ENCODE measurements around the gene ITPRIPL2. TPM values are rescaled to one million over a fixed set of nuclear protein-coding genes. Genes with fewer than 3 reads are reported as not detected.

ITPRIPL2 gene
- total and polyA plus RNA-seq, 2 of the 13 experiments (the other 11 are each of a cell fraction or from before 2014, with no cell fraction given) = 5.9 to 12.6 TPM

DNA sequence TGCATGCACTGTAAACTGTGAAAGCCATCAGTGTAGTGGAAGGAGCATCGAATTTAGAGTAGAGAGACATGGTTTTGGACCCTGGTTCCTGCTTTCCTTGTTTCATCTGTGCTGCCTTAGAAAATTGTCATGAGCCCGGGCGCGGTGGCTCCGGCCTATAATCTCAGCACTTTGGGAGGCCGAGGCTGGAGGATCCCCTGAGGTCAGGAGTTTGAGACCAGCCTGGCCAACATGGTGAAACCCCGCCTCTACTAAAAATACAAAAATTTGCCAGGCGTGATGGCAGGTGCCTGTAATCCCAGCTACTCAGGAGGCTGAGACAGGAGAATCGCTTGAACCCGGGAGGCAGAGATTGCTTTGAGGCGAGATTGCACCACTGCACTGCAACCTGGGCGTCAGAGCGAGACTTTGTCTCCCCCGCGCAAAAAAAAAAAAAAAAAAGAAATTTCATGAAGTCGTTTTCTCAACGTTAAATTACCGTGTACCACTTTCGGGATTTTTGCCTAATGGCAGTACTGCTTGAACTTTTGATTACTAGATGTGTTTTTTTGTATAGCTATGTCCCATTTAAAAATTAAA lies 45.4 kb upstream of the ITPRIPL2 start (continued):
- TF ChIP-seq, protein P1, sequence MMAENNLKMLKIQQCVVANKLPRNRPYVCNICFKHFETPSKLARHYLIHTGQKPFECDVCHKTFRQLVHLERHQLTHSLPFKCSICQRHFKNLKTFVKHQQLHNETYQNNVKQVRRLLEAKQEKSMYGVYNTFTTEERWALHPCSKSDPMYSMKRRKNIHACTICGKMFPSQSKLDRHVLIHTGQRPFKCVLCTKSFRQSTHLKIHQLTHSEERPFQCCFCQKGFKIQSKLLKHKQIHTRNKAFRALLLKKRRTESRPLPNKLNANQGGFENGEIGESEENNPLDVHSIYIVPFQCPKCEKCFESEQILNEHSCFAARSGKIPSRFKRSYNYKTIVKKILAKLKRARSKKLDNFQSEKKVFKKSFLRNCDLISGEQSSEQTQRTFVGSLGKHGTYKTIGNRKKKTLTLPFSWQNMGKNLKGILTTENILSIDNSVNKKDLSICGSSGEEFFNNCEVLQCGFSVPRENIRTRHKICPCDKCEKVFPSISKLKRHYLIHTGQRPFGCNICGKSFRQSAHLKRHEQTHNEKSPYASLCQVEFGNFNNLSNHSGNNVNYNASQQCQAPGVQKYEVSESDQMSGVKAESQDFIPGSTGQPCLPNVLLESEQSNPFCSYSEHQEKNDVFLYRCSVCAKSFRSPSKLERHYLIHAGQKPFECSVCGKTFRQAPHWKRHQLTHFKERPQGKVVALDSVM (CRISPR knock-in tag; IDR thresholded peaks at IDR 0.05) = peak; percentile 95
- TF ChIP-seq, protein P2, sequence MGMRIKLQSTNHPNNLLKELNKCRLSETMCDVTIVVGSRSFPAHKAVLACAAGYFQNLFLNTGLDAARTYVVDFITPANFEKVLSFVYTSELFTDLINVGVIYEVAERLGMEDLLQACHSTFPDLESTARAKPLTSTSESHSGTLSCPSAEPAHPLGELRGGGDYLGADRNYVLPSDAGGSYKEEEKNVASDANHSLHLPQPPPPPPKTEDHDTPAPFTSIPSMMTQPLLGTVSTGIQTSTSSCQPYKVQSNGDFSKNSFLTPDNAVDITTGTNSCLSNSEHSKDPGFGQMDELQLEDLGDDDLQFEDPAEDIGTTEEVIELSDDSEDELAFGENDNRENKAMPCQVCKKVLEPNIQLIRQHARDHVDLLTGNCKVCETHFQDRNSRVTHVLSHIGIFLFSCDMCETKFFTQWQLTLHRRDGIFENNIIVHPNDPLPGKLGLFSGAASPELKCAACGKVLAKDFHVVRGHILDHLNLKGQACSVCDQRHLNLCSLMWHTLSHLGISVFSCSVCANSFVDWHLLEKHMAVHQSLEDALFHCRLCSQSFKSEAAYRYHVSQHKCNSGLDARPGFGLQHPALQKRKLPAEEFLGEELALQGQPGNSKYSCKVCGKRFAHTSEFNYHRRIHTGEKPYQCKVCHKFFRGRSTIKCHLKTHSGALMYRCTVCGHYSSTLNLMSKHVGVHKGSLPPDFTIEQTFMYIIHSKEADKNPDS (CRISPR knock-in tag; IDR thresholded peaks at IDR 0.05) = 0 out of 2 replicates have a peak, but pooled peaks have one; percentile 3
- no peak for TF ChIP-seq TEAD3 (CRISPR knock-in tag; optimal IDR thresholded peaks at IDR 0.05; ENCODE audit: borderline replicate concordance)
- TF ChIP-seq, protein P3, sequence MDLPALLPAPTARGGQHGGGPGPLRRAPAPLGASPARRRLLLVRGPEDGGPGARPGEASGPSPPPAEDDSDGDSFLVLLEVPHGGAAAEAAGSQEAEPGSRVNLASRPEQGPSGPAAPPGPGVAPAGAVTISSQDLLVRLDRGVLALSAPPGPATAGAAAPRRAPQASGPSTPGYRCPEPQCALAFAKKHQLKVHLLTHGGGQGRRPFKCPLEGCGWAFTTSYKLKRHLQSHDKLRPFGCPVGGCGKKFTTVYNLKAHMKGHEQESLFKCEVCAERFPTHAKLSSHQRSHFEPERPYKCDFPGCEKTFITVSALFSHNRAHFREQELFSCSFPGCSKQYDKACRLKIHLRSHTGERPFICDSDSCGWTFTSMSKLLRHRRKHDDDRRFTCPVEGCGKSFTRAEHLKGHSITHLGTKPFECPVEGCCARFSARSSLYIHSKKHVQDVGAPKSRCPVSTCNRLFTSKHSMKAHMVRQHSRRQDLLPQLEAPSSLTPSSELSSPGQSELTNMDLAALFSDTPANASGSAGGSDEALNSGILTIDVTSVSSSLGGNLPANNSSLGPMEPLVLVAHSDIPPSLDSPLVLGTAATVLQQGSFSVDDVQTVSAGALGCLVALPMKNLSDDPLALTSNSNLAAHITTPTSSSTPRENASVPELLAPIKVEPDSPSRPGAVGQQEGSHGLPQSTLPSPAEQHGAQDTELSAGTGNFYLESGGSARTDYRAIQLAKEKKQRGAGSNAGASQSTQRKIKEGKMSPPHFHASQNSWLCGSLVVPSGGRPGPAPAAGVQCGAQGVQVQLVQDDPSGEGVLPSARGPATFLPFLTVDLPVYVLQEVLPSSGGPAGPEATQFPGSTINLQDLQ (CRISPR knock-in tag; IDR thresholded peaks at IDR 0.05) = no peak
- TF ChIP-seq ZFP82 (CRISPR knock-in tag; IDR thresholded peaks at IDR 0.05; ENCODE audit: borderline replicate concordance) = no peak
- no peak for TF ChIP-seq ZNF562 (CRISPR knock-in tag; IDR thresholded peaks at IDR 0.05; ENCODE audit: borderline replicate concordance)
- TF ChIP-seq, protein P4, sequence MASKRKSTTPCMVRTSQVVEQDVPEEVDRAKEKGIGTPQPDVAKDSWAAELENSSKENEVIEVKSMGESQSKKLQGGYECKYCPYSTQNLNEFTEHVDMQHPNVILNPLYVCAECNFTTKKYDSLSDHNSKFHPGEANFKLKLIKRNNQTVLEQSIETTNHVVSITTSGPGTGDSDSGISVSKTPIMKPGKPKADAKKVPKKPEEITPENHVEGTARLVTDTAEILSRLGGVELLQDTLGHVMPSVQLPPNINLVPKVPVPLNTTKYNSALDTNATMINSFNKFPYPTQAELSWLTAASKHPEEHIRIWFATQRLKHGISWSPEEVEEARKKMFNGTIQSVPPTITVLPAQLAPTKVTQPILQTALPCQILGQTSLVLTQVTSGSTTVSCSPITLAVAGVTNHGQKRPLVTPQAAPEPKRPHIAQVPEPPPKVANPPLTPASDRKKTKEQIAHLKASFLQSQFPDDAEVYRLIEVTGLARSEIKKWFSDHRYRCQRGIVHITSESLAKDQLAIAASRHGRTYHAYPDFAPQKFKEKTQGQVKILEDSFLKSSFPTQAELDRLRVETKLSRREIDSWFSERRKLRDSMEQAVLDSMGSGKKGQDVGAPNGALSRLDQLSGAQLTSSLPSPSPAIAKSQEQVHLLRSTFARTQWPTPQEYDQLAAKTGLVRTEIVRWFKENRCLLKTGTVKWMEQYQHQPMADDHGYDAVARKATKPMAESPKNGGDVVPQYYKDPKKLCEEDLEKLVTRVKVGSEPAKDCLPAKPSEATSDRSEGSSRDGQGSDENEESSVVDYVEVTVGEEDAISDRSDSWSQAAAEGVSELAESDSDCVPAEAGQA (IDR thresholded peaks at IDR 0.05; ENCODE audit: low read depth) = no peak
- TF ChIP-seq, protein P4 (CRISPR knock-in tag; IDR thresholded peaks at IDR 0.05; ENCODE audit: borderline replicate concordance) = no peak
- 0 out of 2 replicates have a peak, but pooled peaks have one; percentile 27 for TF ChIP-seq ZNF615 (CRISPR knock-in tag; IDR thresholded peaks at IDR 0.05; ENCODE audit: borderline replicate concordance)
- no peak; the same call in 1 of the 2 replicates for TF ChIP-seq ZNF616 (CRISPR knock-in tag; IDR thresholded peaks at IDR 0.05; ENCODE audit: low read depth)
- TF ChIP-seq ZNF792 (CRISPR knock-in tag; IDR thresholded peaks at IDR 0.05) = no peak
- no peak for TF ChIP-seq DNMT1 (CRISPR knock-in tag; IDR thresholded peaks at IDR 0.05)
- TF ChIP-seq ZNF44 (CRISPR knock-in tag; IDR thresholded peaks at IDR 0.05) = peak; percentile 6; the same call in 1 of the 2 replicates

All from HepG2 (cell line).